Endothelial cell (in vitro differentiated cells): Measurements from ENCODE around the gene CMBL. TPM values are rescaled to one million over a fixed set of nuclear protein-coding genes. Genes with fewer than 3 reads are reported as not detected.

Experiments
- DNase-seq: peaks from one replicate; pipeline ENCODE4 v3.0.0; 2021; ENCODE audit warnings: low spot score
- H3K27ac Mint-ChIP-seq: one replicate; pipeline ENCODE4 v1.8.0; 2021; ENCODE audit warnings: mixed read lengths, inconsistent platforms; ENCODE audit not compliant: unreplicated experiment
- H3K27me3 Mint-ChIP-seq: one replicate; pipeline ENCODE4 v1.8.0; 2021; ENCODE audit warnings: mild to moderate bottlenecking, moderate library complexity, mixed read lengths, inconsistent platforms; ENCODE audit not compliant: unreplicated experiment
- H3K36me3 Mint-ChIP-seq: one replicate; pipeline ENCODE4 v1.8.0; 2021; ENCODE audit warnings: mild to moderate bottlenecking, low read depth, mixed read lengths, inconsistent platforms; ENCODE audit not compliant: unreplicated experiment
- H3K4me1 Mint-ChIP-seq: one replicate; pipeline ENCODE4 v1.8.0; 2021; ENCODE audit warnings: mild to moderate bottlenecking, mixed read lengths, inconsistent platforms; ENCODE audit not compliant: unreplicated experiment
- H3K4me3 Mint-ChIP-seq: one replicate; pipeline ENCODE4 v1.8.0; 2021; ENCODE audit warnings: mild to moderate bottlenecking, mixed read lengths, inconsistent platforms; ENCODE audit not compliant: unreplicated experiment
- H3K9me3 Mint-ChIP-seq: one replicate; pipeline ENCODE4 v1.8.0; 2021; ENCODE audit warnings: mixed read lengths, inconsistent platforms; ENCODE audit not compliant: unreplicated experiment
- CTCF ChIP-seq: fragments of 200-600 bp; sonication (generic); IDR thresholded peaks from one replicate; pipeline ENCODE4 v1.5.0; 2021; ENCODE audit warnings: antibody characterized with exemption; ENCODE audit not compliant: unreplicated experiment
- total RNA-seq: library from RNA; stranded (reverse); fragmentation: NEBNext Ultra II Directional; extraction: Animal tissue kit (Norgen Biotek cat#: 25700); gene quantifications from one replicate; pipeline ENCODE4 v1.2.1, GENCODE V29; 2021; ENCODE audit not compliant: unreplicated experiment

Gene CMBL
- total RNA-seq, 1 donor from 2014 or later = 13.1 TPM

DNA sequence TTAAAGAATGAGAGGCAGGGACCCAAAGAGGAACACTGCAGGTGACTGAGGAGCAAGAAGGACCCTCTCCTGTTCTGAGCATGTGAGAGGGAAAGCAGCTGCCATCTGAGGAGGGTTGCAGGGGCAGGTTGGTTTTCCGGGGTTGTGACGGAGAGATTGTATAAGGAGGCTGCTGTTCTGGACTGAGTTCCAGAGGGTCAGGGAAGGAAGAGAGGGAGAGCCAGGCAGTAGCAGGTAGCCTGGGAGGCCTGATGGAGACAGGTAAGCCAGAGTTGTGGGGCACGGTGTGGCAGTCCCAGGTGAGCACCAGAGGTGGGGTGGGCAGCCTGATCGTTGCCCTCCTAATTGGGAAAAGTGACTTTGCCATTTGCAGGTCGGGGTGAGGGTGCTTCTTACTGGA is 47.8 kb downstream of the CMBL start:
- TF ChIP-seq CTCF = no peak
- peaks cover 7% of the 10 kb centered on the region for H3K27me3 Mint-ChIP-seq
- no peaks in the 10 kb centered on the region for H3K9me3 Mint-ChIP-seq
- H3K4me3 Mint-ChIP-seq = peak overlapping the region; percentile 43
- H3K27ac Mint-ChIP-seq = peak overlapping the region; percentile 59
- no peak for DNase-seq
- H3K4me1 Mint-ChIP-seq = no peaks in the 10 kb centered on the region
- peaks cover 62% of the 10 kb centered on the region for H3K36me3 Mint-ChIP-seq

DNA sequence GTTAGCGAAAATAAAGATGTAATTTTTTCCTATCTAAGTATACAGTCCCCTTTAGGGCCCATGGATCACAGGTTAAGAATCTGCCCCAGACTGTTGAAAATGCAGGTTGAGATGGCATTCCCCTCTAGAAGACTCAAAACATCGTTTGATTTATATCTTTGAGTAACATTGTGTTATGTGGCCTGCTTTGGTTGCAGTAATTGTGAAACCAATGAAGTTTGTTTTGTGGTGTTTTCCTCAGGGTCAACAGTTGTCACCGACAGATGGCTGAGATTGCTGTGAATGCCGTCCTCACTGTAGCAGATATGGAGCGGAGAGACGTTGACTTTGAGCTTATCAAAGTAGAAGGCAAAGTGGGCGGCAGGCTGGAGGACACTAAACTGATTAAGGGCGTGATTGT is 49.8 kb downstream of the CMBL start:
- TF ChIP-seq CTCF = no peak
- Mint-ChIP-seq H3K9me3 (no peaks in the 10 kb centered on the region), H3K27ac (no peak overlapping the region), H3K27me3 (peaks cover 8% of the 10 kb centered on the region), H3K4me3 (peak overlapping the region; percentile 56), H3K4me1 (peaks cover 2% of the 10 kb centered on the region), H3K36me3 (peaks cover 58% of the 10 kb centered on the region)
- no peak for DNase-seq

DNA sequence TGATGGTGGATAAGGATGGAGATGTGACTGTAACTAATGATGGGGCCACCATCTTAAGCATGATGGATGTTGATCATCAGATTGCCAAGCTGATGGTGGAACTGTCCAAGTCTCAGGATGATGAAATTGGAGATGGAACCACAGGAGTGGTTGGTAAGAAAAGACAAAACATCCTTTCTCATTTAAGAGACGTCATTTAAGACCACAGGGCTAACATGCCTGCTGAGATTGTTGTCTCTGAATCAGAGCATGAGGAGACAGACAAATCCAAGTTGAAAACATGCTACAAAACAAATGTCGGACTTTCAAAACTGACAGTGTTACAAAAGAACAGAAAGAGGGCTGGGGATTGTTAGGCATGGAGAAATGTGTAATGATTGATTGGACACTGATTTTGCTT is 53.0 kb downstream of the CMBL start:
- H3K4me3 Mint-ChIP-seq = no peak overlapping the region
- peaks cover 37% of the 10 kb centered on the region for H3K36me3 Mint-ChIP-seq
- no peak overlapping the region for H3K27ac Mint-ChIP-seq
- no peaks in the 10 kb centered on the region for H3K9me3 Mint-ChIP-seq
- TF ChIP-seq CTCF = no peak
- H3K4me1 Mint-ChIP-seq = peaks cover 15% of the 10 kb centered on the region
- DNase-seq = no peak
- H3K27me3 Mint-ChIP-seq = peaks cover 11% of the 10 kb centered on the region

DNA sequence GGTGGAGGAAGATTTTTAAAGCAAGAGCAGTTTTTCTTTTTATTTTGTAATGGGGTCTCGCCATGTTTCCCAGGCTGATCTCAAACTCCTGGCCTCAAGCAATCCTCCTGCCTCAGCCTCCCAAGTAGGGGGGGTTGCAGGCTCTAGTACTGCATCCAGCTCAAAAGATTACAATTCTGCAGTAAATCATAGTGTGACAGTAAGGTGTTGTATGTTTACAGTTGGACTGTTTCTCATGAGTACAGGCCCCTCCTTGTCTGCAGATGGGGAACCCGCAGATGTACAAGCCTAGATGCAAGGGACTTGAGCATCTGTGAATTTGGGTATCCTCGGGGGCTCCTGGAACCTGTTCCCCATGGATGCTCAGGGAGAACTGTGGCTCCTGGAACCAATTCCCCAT is 54.3 kb downstream of the CMBL start:
- DNase-seq = no peak
- no peak overlapping the region for H3K4me3 Mint-ChIP-seq
- no peak overlapping the region for H3K27ac Mint-ChIP-seq
- H3K27me3 Mint-ChIP-seq = peaks cover 10% of the 10 kb centered on the region
- peaks cover 28% of the 10 kb centered on the region for H3K36me3 Mint-ChIP-seq
- TF ChIP-seq CTCF = no peak
- H3K4me1 Mint-ChIP-seq = peaks cover 22% of the 10 kb centered on the region
- no peaks in the 10 kb centered on the region for H3K9me3 Mint-ChIP-seq

- H3K4me3 Mint-ChIP-seq = peak overlapping the region; percentile 99
- no peak for DNase-seq
- peaks cover 18% of the 10 kb centered on the region for H3K36me3 Mint-ChIP-seq
Observed at GRCh38 chr5:10251405-10251804, 56.3 kb downstream of the CMBL start.

More at GRCh38 chr5:10251405-10251804, 56.3 kb downstream of the CMBL start:
- no peaks in the 10 kb centered on the region for H3K9me3 Mint-ChIP-seq
- peak overlapping the region; percentile 91 for H3K27ac Mint-ChIP-seq
- no peak for TF ChIP-seq CTCF
- peaks cover 22% of the 10 kb centered on the region for H3K4me1 Mint-ChIP-seq
- H3K27me3 Mint-ChIP-seq = peaks cover 10% of the 10 kb centered on the region
